Hematopoietic multipotent progenitor cell treated with erythropoietin and hydrocortisone succinate and interleukin-3 and kit ligand, for 4 days (in vitro differentiated cells): Measurements from ENCODE around the gene ALS2.

Source experiments
- DNase-seq: peaks from one replicate; pipeline ENCODE4 v3.0.0-alpha.2; 2015

Gene ALS2

GRCh38 chr2:201751566-201751965 lies 29.2 kb downstream of the ALS2 start:
- no peak for DNase-seq

- peak; percentile 32 for DNase-seq
Measured at GRCh38 chr2:201746551-201746950, 34.2 kb downstream of the ALS2 start.

GRCh38 chr2:201735486-201735885 lies 45.2 kb downstream of the ALS2 start:
- DNase-seq = no peak

GRCh38 chr2:201734111-201734510 lies 46.6 kb downstream of the ALS2 start:
- no peak for DNase-seq

- DNase-seq = no peak
Measured at GRCh38 chr2:201733544-201733943, 47.2 kb downstream of the ALS2 start.

GRCh38 chr2:201730651-201731285 lies 50.0 kb downstream of the ALS2 start:
- no peak for DNase-seq

- DNase-seq = no peak
Measured at GRCh38 chr2:201715459-201715858, 65.3 kb downstream of the ALS2 start.

- no peak for DNase-seq
Measured at GRCh38 chr2:201712726-201713125, 68.0 kb downstream of the ALS2 start.

- DNase-seq = no peak
Measured at GRCh38 chr2:201709747-201710146, 71.0 kb downstream of the ALS2 start.

- DNase-seq = no peak
Measured at GRCh38 chr2:201709049-201709448, 71.7 kb downstream of the ALS2 start.

- DNase-seq = no peak
Measured at GRCh38 chr2:201707753-201708152, 73.0 kb downstream of the ALS2 start.

- DNase-seq = no peak
Measured at GRCh38 chr2:201707142-201707541, 73.6 kb downstream of the ALS2 start.

GRCh38 chr2:201704536-201704935 lies 76.2 kb downstream of the ALS2 start:
- no peak for DNase-seq

- DNase-seq = no peak
Measured at GRCh38 chr2:201701646-201702045, 79.1 kb downstream of the ALS2 start.

- DNase-seq = no peak
Measured at GRCh38 chr2:201699416-201699815, 81.3 kb downstream of the ALS2 start.

GRCh38 chr2:201698588-201699226 lies 82.0 kb downstream of the ALS2 start, which contains the start of gene MPP4:
Gene MPP4 (minus strand): TSS chr2:201698644. CDS start chr2:201693954, 4,690 bp downstream.
- no peak for DNase-seq

- no peak for DNase-seq
Measured at GRCh38 chr2:201697899-201698298, 82.8 kb downstream of the ALS2 start.

GRCh38 chr2:201696151-201696659 lies 84.5 kb downstream of the ALS2 start:
- DNase-seq = no peak

- DNase-seq = no peak
Measured at GRCh38 chr2:201685156-201685555, 95.6 kb downstream of the ALS2 start.

- DNase-seq = peak; percentile 31
Measured at GRCh38 chr2:201680743-201681142, 100.0 kb downstream of the ALS2 start.

GRCh38 chr2:201678401-201678800 lies 102.3 kb downstream of the ALS2 start:
- DNase-seq = no peak

GRCh38 chr2:201675454-201675853 lies 105.3 kb downstream of the ALS2 start:
- no peak for DNase-seq

- no peak for DNase-seq
Measured at GRCh38 chr2:201674794-201675193, 105.9 kb downstream of the ALS2 start.

- DNase-seq = no peak
Measured at GRCh38 chr2:201674298-201674697, 106.4 kb downstream of the ALS2 start.

- no peak for DNase-seq
Measured at GRCh38 chr2:201673546-201673945, 107.2 kb downstream of the ALS2 start.
